Type B pancreatic cell (in vitro differentiated cells): ENCODE measurements around the gene MRPL34. TPM values are rescaled to one million over a fixed set of nuclear protein-coding genes. Genes with fewer than 3 reads are reported as not detected.
A peak's percentile ranks its signal among the peaks of the same experiment; 100 is the strongest.

Experiments used
- DNase-seq: peaks from one replicate; pipeline ENCODE4 v3.0.0; 2021; ENCODE audit warnings: mixed read lengths; ENCODE audit not compliant: unreplicated experiment; ENCODE audit errors: extremely low spot score
- H3K27ac Mint-ChIP-seq: 2 replicates; pipeline ENCODE4 v1.8.0; 2021; ENCODE audit warnings: mild to moderate bottlenecking, mixed read lengths
- H3K27me3 Mint-ChIP-seq: 2 replicates; pipeline ENCODE4 v1.8.0; 2021; ENCODE audit warnings: mixed read lengths
- H3K36me3 Mint-ChIP-seq: 2 replicates; pipeline ENCODE4 v1.8.0; 2021; ENCODE audit warnings: mixed read lengths
- H3K4me1 Mint-ChIP-seq: one replicate; pipeline ENCODE4 v1.8.0; 2021; ENCODE audit warnings: mixed read lengths; ENCODE audit not compliant: unreplicated experiment
- H3K4me3 Mint-ChIP-seq: 2 replicates; pipeline ENCODE4 v1.8.0; 2021; ENCODE audit warnings: mild to moderate bottlenecking, mixed read lengths
- H3K9me3 Mint-ChIP-seq: 2 replicates; pipeline ENCODE4 v1.8.0; 2021; ENCODE audit warnings: mixed read lengths
- total RNA-seq: library from RNA; stranded (reverse); gene quantifications from 2 replicates; pipeline ENCODE4 v1.2.1, GENCODE V29; 2021; ENCODE audit warnings: low replicate concordance
- TF ChIP-seq, protein P1 (sequence below): fragments of 200-600 bp; sonication (generic); conservative IDR thresholded peaks from 2 replicates; pipeline ENCODE4 v1.5.0; 2021; ENCODE audit warnings: antibody characterized with exemption, mild to moderate bottlenecking

MRPL34 gene
- total RNA-seq, 1 donor from 2014 or later: 79.2 TPM

DNA sequence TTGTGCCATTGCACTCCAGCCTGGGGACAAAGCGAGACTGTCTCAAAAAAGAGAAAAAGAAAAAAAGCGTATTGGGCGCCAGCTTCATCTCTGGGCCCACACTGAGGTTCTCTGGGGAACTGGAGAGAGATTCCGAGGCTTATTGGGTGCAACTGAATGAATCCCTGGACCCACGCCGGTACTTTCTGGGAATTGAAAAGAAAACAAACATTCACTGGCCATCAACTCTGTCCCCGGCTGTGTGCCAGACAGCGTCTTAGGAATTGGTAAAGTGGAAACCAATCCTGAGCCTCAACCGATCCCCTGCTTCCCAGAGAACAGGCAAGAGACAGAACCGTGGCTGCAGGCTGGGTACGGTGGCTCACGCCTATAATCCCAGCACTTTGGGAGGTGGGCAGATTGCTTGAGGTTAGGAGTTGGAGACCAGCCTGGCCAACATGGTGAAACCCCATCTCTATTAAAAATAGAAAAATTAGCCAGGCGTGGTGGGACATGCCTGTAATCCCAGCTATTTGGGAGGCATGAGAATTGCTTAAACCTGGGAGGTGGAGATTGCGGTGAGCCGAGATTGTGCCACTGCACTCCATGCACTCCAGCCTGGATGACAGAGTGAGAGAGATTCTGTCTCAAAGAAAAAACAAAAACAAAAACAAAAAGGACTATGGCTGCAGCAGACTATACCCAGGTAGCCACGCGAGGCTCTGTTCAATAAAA lies 20.4 kb downstream of the MRPL34 start:
- Mint-ChIP-seq H3K4me3 (no peak overlapping the region), H3K36me3 (peaks cover 8% of the 10 kb centered on the region)
- TF ChIP-seq, protein P1, sequence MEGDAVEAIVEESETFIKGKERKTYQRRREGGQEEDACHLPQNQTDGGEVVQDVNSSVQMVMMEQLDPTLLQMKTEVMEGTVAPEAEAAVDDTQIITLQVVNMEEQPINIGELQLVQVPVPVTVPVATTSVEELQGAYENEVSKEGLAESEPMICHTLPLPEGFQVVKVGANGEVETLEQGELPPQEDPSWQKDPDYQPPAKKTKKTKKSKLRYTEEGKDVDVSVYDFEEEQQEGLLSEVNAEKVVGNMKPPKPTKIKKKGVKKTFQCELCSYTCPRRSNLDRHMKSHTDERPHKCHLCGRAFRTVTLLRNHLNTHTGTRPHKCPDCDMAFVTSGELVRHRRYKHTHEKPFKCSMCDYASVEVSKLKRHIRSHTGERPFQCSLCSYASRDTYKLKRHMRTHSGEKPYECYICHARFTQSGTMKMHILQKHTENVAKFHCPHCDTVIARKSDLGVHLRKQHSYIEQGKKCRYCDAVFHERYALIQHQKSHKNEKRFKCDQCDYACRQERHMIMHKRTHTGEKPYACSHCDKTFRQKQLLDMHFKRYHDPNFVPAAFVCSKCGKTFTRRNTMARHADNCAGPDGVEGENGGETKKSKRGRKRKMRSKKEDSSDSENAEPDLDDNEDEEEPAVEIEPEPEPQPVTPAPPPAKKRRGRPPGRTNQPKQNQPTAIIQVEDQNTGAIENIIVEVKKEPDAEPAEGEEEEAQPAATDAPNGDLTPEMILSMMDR: no peak

GRCh38 chr19:17326595-17326966 lies 20.9 kb downstream of the MRPL34 start:
- TF ChIP-seq, protein P1: no peak
- no peak overlapping the region for H3K27ac Mint-ChIP-seq
- peaks cover 10% of the 10 kb centered on the region for H3K27me3 Mint-ChIP-seq
- no peaks in the 10 kb centered on the region for H3K9me3 Mint-ChIP-seq
- peaks cover 5% of the 10 kb centered on the region for H3K4me1 Mint-ChIP-seq
- no peak for DNase-seq
- peaks cover 8% of the 10 kb centered on the region for H3K36me3 Mint-ChIP-seq
- peak overlapping the region; percentile 17 for H3K4me3 Mint-ChIP-seq

More for the DNA sequence above, 20.4 kb downstream of the MRPL34 start:
- no peak overlapping the region for H3K27ac Mint-ChIP-seq
- no peaks in the 10 kb centered on the region for H3K9me3 Mint-ChIP-seq
- DNase-seq: no peak
- peaks cover 10% of the 10 kb centered on the region for H3K27me3 Mint-ChIP-seq
- H3K4me1 Mint-ChIP-seq: peaks cover 5% of the 10 kb centered on the region

DNA sequence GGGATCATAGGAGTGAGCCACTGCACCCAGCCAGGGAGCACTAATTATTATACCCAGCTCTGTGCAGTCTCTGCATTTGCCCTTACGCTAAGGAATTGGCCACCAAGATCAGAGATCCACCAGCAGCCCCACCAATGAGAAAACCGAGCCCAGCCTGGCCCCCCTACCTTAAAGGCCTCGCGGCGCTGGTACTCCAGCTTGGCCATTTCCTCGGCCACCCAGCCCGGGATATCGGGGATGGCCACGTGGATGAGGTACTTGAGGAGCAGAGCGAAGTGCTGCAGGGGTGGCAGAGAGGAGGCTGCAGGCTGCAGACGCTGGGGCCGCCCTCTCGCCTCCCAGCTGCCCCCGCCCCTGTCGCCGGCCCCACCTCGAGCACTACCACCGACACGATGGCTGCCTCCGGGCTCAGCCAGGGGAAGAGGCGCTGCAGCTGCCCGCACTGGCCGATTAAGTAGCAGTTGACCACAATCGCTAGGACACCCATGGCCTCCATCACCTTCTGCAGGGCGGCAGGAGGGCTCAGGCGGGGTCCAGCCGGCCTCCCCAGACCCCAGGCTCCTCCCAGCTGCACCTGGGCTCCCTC lies 21.5 kb downstream of the MRPL34 start:
- Mint-ChIP-seq H3K4me3 (peak overlapping the region; percentile 17), H3K27ac (peak overlapping the region; percentile 88)

GRCh38 chr19:17327654-17328516 lies 22.2 kb downstream of the MRPL34 start:
- peaks cover 5% of the 10 kb centered on the region for H3K4me1 Mint-ChIP-seq
- H3K27me3 Mint-ChIP-seq: peaks cover 10% of the 10 kb centered on the region
- H3K27ac Mint-ChIP-seq: peak overlapping the region; percentile 88
- TF ChIP-seq, protein P1: peak; percentile 72
- no peak for DNase-seq
- no peaks in the 10 kb centered on the region for H3K9me3 Mint-ChIP-seq
- peaks cover 9% of the 10 kb centered on the region for H3K36me3 Mint-ChIP-seq
- H3K4me3 Mint-ChIP-seq: peak overlapping the region; percentile 88

More for the DNA sequence above, 21.5 kb downstream of the MRPL34 start:
- TF ChIP-seq, protein P1: no peak
- DNase-seq: no peak
- Mint-ChIP-seq H3K27me3 (peaks cover 10% of the 10 kb centered on the region), H3K36me3 (peaks cover 8% of the 10 kb centered on the region), H3K4me1 (peaks cover 5% of the 10 kb centered on the region), H3K9me3 (no peaks in the 10 kb centered on the region)

- H3K4me3 Mint-ChIP-seq: peak overlapping the region; percentile 60
- DNase-seq: no peak
- peaks cover 9% of the 10 kb centered on the region for H3K36me3 Mint-ChIP-seq
- H3K4me1 Mint-ChIP-seq: peaks cover 6% of the 10 kb centered on the region
- no peak overlapping the region for H3K27ac Mint-ChIP-seq
- H3K27me3 Mint-ChIP-seq: peaks cover 10% of the 10 kb centered on the region
- H3K9me3 Mint-ChIP-seq: no peaks in the 10 kb centered on the region
- TF ChIP-seq, protein P1: no peak
These were observed 23.1 kb downstream of the MRPL34 start for GRCh38 chr19:17328517-17329365.
